Astrocyte (in vitro differentiated cells and primary cell): ENCODE results near the gene NCOA4. TPM values are rescaled to one million over a fixed set of nuclear protein-coding genes. Genes with fewer than 3 reads are reported as not detected.
A peak's percentile ranks its signal among the peaks of the same experiment; 100 is the strongest.
"Not testable (repeated sequence)": the region's sequence is repeated elsewhere in the genome, so short reads cannot be mapped to it uniquely, and the experiment has no call there.

Source experiments
- DNase-seq: peaks from one replicate; pipeline ENCODE4 v3.0.0-alpha.2; 2010; ENCODE audit warnings: low read depth
- FAIRE-seq: peaks from 2 replicates; lab custom pipeline; 2011; peaks lifted over from hg19 to GRCh38; lab: Jason Lieb, UNC
- H2AFZ ChIP-seq: 2 replicates; pipeline ENCODE4 v1.6.0; 2012; ENCODE audit warnings: low read depth, low read length, inconsistent platforms
- H3K27ac ChIP-seq: 2 replicates; pipeline ENCODE4 v1.5.1; 2011; ENCODE audit warnings: low read depth, low read length, inconsistent platforms
- H3K27me3 ChIP-seq: 2 replicates; pipeline ENCODE4 v1.6.0; 2011; ENCODE audit warnings: low read length, inconsistent platforms; ENCODE audit not compliant: insufficient read depth
- H3K36me3 ChIP-seq: 2 replicates; pipeline ENCODE4 v1.5.1; 2011; ENCODE audit warnings: low read length, inconsistent platforms; ENCODE audit not compliant: insufficient read depth
- H3K4me1 ChIP-seq: 2 replicates; pipeline ENCODE4 v1.5.1; 2011; ENCODE audit warnings: low read length, inconsistent platforms; ENCODE audit not compliant: insufficient read depth
- H3K4me2 ChIP-seq: 2 replicates; pipeline ENCODE4 v1.6.0; 2012; ENCODE audit warnings: low read length, inconsistent platforms
- H3K4me3 ChIP-seq: 2 replicates; pipeline ENCODE4 v1.5.1; 2011; ENCODE audit warnings: low read depth, mild to moderate bottlenecking, low read length, inconsistent platforms; ENCODE audit not compliant: insufficient read depth
- H3K79me2 ChIP-seq: 2 replicates; pipeline ENCODE4 v1.6.0; 2012; ENCODE audit warnings: mild to moderate bottlenecking, low read length, inconsistent platforms; ENCODE audit not compliant: insufficient read depth
- H3K9ac ChIP-seq: 2 replicates; pipeline ENCODE4 v1.6.0; 2012; ENCODE audit warnings: mild to moderate bottlenecking, low read length, inconsistent platforms
- H3K9me3 ChIP-seq: 2 replicates; pipeline ENCODE4 v1.5.1; 2012; ENCODE audit warnings: low read depth, mild to moderate bottlenecking, low read length, inconsistent platforms; ENCODE audit not compliant: insufficient read depth
- H4K20me1 ChIP-seq: 2 replicates; pipeline ENCODE4 v1.6.0; 2012; ENCODE audit warnings: low read length, inconsistent platforms; ENCODE audit not compliant: insufficient read depth
- H3K27ac Mint-ChIP-seq: one replicate; pipeline ENCODE4 v1.8.0; 2021; ENCODE audit warnings: mild to moderate bottlenecking, mixed read lengths; ENCODE audit not compliant: unreplicated experiment
- H3K27me3 Mint-ChIP-seq: one replicate; pipeline ENCODE4 v1.8.0; 2021; ENCODE audit warnings: low read depth, mixed read lengths; ENCODE audit not compliant: unreplicated experiment
- H3K36me3 Mint-ChIP-seq: one replicate; pipeline ENCODE4 v1.8.0; 2021; ENCODE audit warnings: low read depth, mixed read lengths; ENCODE audit not compliant: unreplicated experiment
- H3K4me1 Mint-ChIP-seq: one replicate; pipeline ENCODE4 v1.8.0; 2021; ENCODE audit warnings: low read depth, mixed read lengths; ENCODE audit not compliant: unreplicated experiment
- H3K4me3 Mint-ChIP-seq: one replicate; pipeline ENCODE4 v1.8.0; 2021; ENCODE audit warnings: mild to moderate bottlenecking, moderate library complexity, mixed read lengths; ENCODE audit not compliant: unreplicated experiment
- H3K9me3 Mint-ChIP-seq: one replicate; pipeline ENCODE4 v1.8.0; 2021; ENCODE audit warnings: mild to moderate bottlenecking, mixed read lengths; ENCODE audit not compliant: unreplicated experiment
- total RNA-seq: library from RNA; stranded (reverse); gene quantifications from 2 replicates; pipeline ENCODE4 v1.2.1, GENCODE V29; 2021
- TF ChIP-seq, protein P1 (sequence below): IDR thresholded peaks from 2 replicates; pipeline ENCODE4 v1.5.1; 2011; ENCODE audit warnings: low read depth, mild to moderate bottlenecking, inconsistent platforms, low read length, moderate library complexity; ENCODE audit not compliant: insufficient read depth

Gene NCOA4
- total RNA-seq, 1 donor from 2014 or later: 120 TPM

DNA sequence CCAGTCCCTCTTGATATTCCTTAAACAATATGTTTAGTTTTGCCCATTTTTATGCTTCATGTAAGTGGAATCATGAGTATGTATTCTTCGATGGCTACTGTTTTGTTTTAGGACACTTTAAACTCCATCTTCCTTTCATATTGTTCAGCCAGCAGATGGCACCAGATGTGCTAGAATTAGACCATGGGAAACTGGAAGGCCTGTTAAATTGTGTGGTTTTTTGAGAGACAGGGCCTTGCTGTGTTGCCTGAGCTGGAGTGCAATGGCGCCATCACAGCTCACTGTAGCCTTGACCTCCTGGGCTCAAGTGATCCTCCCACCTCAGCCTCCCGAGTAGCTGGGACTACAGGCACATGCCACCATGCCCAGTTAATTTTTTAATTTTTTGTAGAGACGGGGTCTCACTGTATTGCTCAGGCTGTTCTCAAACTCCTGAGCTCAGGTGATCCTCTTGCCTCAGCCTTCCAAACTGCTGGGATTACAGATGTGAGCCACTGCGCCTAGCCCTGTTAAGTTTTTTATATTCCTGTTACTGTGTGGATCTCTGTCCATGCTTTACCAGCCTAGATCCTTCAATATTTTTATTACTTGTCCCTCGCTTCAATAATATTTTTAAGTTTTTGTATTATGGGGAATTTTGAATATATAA lies 46.8 kb downstream of the NCOA4 start:
- H2AFZ ChIP-seq, H3K9ac ChIP-seq, H3K4me1 Mint-ChIP-seq, H3K4me1 ChIP-seq, H3K27ac Mint-ChIP-seq, FAIRE-seq, H3K27me3 Mint-ChIP-seq, H3K4me2 ChIP-seq, H3K36me3 ChIP-seq, H4K20me1 ChIP-seq, H3K36me3 Mint-ChIP-seq, H3K27ac ChIP-seq, H3K4me3 Mint-ChIP-seq, H3K4me3 ChIP-seq, H3K27me3 ChIP-seq, H3K9me3 Mint-ChIP-seq, H3K9me3 ChIP-seq: not testable (repeated sequence)
- DNase-seq: peak; percentile 26
- TF ChIP-seq, protein P1, sequence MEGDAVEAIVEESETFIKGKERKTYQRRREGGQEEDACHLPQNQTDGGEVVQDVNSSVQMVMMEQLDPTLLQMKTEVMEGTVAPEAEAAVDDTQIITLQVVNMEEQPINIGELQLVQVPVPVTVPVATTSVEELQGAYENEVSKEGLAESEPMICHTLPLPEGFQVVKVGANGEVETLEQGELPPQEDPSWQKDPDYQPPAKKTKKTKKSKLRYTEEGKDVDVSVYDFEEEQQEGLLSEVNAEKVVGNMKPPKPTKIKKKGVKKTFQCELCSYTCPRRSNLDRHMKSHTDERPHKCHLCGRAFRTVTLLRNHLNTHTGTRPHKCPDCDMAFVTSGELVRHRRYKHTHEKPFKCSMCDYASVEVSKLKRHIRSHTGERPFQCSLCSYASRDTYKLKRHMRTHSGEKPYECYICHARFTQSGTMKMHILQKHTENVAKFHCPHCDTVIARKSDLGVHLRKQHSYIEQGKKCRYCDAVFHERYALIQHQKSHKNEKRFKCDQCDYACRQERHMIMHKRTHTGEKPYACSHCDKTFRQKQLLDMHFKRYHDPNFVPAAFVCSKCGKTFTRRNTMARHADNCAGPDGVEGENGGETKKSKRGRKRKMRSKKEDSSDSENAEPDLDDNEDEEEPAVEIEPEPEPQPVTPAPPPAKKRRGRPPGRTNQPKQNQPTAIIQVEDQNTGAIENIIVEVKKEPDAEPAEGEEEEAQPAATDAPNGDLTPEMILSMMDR: peak; percentile 30
- peaks cover 26% of the 10 kb centered on the region for H3K79me2 ChIP-seq

DNA sequence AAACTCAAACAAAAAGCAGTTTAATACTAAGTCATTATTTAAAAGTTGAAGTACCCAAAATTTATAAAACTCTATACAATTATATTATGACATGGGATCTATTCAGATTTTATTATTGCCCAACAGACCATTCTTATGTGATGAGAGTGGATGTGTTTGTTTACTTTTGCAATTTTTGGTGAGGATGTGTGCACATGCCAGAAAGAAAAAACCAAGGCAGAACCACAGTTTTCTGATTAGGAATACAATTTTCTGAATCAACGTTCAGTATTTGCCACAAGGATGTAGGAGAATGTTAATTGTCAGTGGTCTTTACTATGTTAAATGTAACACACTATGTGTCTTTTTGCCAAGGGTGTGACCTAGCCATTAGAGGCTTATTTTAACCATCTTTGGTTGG lies 49.1 kb downstream of the NCOA4 start:
- not testable (repeated sequence) for H3K27ac ChIP-seq, H4K20me1 ChIP-seq, H2AFZ ChIP-seq, DNase-seq, H3K27ac Mint-ChIP-seq, H3K9me3 Mint-ChIP-seq, H3K9ac ChIP-seq, H3K4me1 ChIP-seq, FAIRE-seq, H3K4me1 Mint-ChIP-seq, H3K9me3 ChIP-seq, H3K4me2 ChIP-seq, H3K4me3 Mint-ChIP-seq, H3K36me3 ChIP-seq, H3K27me3 Mint-ChIP-seq, H3K27me3 ChIP-seq, H3K36me3 Mint-ChIP-seq, H3K4me3 ChIP-seq
- peaks cover 29% of the 10 kb centered on the region for H3K79me2 ChIP-seq

DNA sequence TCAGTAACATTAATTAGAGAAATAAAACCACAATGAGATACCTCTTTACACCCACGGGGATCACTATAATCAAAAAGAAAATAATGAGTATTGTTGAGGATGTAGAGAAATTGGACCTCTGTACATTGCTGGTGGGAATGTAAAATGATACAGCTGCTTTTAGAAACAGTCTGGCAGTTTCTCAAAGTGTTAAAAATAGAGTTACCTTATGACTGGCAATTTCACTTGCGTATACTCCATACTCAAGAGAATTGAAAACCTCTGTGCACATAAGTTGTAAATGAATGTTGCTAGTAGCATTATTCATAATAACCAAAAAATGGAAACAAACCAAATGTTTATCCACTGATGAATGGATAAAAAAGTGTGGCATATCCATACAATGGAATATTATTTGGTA lies 51.9 kb downstream of the NCOA4 start:
- H3K36me3 Mint-ChIP-seq, H3K4me1 ChIP-seq, H3K4me2 ChIP-seq, FAIRE-seq, H3K36me3 ChIP-seq, H3K4me3 Mint-ChIP-seq, H3K27ac ChIP-seq, H2AFZ ChIP-seq, H3K27ac Mint-ChIP-seq, H3K27me3 ChIP-seq, H3K4me3 ChIP-seq, H3K9me3 ChIP-seq, H3K9me3 Mint-ChIP-seq, H3K27me3 Mint-ChIP-seq, DNase-seq, H3K9ac ChIP-seq, H3K4me1 Mint-ChIP-seq: not testable (repeated sequence)
- H3K79me2 ChIP-seq: peaks cover 39% of the 10 kb centered on the region
- peaks cover 12% of the 10 kb centered on the region for H4K20me1 ChIP-seq

DNA sequence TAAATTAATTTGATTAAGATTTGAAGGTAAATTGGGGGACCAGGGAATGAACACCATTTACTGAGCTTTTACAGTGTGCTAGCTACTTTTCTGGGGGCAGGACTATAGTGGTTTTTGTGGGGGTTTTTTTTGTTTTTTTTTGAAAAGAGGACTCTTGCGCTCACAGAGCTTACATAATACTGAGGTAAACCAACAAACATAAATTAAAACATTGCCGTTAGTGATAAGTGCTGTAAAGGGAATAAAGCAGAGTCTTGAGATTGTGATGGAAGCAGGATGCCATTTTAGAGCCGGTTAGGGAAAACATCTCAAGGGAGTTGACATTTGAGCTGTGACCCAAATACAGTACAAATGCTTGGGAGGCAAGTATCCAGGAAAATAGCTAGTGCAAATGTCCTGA lies 56.4 kb downstream of the NCOA4 start:
- H3K9ac ChIP-seq: peak overlapping the region; percentile 43
- not testable (repeated sequence) for H2AFZ ChIP-seq, DNase-seq, H3K9me3 Mint-ChIP-seq, FAIRE-seq, H3K27ac ChIP-seq, H3K36me3 ChIP-seq, H3K27me3 Mint-ChIP-seq, H3K4me3 ChIP-seq, H3K27me3 ChIP-seq, H3K4me1 ChIP-seq, H3K9me3 ChIP-seq, H3K36me3 Mint-ChIP-seq
- peaks cover 12% of the 10 kb centered on the region for H4K20me1 ChIP-seq
- Mint-ChIP-seq H3K27ac (peak overlapping the region; percentile 6), H3K4me3 (peak overlapping the region; percentile 77), H3K4me1 (peaks cover 17% of the 10 kb centered on the region)
- H3K79me2 ChIP-seq: peaks cover 60% of the 10 kb centered on the region
- peak overlapping the region; percentile 44 for H3K4me2 ChIP-seq

DNA sequence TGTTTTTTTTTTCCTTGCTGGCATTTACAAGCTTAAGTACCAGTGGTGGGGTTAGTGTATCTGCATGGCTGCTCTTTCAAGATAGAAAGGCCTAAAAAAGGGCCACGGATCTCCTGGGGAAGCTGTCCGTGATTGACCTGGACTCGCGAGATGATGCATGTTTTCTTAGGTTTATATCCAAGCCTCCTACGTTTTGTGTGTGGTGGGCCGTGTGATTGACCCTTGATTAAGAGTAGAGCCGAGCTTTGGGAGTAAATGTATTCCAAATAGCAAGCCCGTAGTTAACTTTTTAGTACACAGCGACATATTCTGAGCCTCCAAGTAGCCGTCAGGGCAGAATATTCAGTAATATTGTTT lies 57.6 kb downstream of the NCOA4 start:
- H3K27ac ChIP-seq: peak overlapping the region; percentile 86
- H3K27me3 ChIP-seq, H3K36me3 Mint-ChIP-seq, H3K27me3 Mint-ChIP-seq, FAIRE-seq, H3K4me1 ChIP-seq, H3K9me3 Mint-ChIP-seq, H3K9me3 ChIP-seq, H3K36me3 ChIP-seq: not testable (repeated sequence)
- Mint-ChIP-seq H3K27ac (peak overlapping the region; percentile 98), H3K4me3 (peak overlapping the region; percentile 100), H3K4me1 (peaks cover 17% of the 10 kb centered on the region)
- peaks cover 14% of the 10 kb centered on the region for H4K20me1 ChIP-seq
- H3K9ac ChIP-seq: peak overlapping the region; percentile 94
- peak overlapping the region; percentile 83 for H3K4me2 ChIP-seq
- peak overlapping the region; percentile 57 for H2AFZ ChIP-seq
- H3K4me3 ChIP-seq: peak overlapping the region; percentile 74
- DNase-seq: peak; percentile 21
- peaks cover 66% of the 10 kb centered on the region for H3K79me2 ChIP-seq
